Measurements from ENCODE around the gene SLC7A5.

SLC7A5 gene

GRCh38 chr16:87836346-87836843 lies 32.9 kb downstream of the SLC7A5 start (continued):
- TF ChIP-seq ZBTB44 (tag by site-specific recombination; IDR thresholded peaks at IDR 0.05) (no peak), GFI1B (tag by site-specific recombination; IDR thresholded peaks at IDR 0.05) (no peak), ZNF555 (tag by site-specific recombination; conservative IDR thresholded peaks at IDR 0.05) (no peak), PATZ1 (tag by site-specific recombination; IDR thresholded peaks at IDR 0.05) (no peak), MZF1 (tag by site-specific recombination; IDR thresholded peaks at IDR 0.05; ENCODE audit: borderline replicate concordance) (no peak), ZNF510 (tag by site-specific recombination; IDR thresholded peaks at IDR 0.05; ENCODE audit: insufficient replicate concordance) (no peak), ZNF776 (tag by site-specific recombination; IDR thresholded peaks at IDR 0.05; ENCODE audit: borderline replicate concordance) (no peak), ZNF146 (tag by site-specific recombination; IDR thresholded peaks at IDR 0.05) (no peak), ZNF175 (tag by site-specific recombination; IDR thresholded peaks at IDR 0.05) (no peak)

- no peak overlapping the region for H3K27ac ChIP-seq (ENCODE audit: extremely low read depth, low read depth, low read length)
- CTCF ChIA-PET: interaction anchor here (1.0 to 2.3 kb wide), 2 partner anchors 14 to 36 kb away, joined by 3 to 8 read pairs; no protein-coding TSS in a partner anchor
These were observed 33.4 kb downstream of the SLC7A5 start for GRCh38 chr16:87835882-87836331.

More at GRCh38 chr16:87835882-87836331, 33.4 kb downstream of the SLC7A5 start:
- Histone ChIP-seq H3K36me3 (ENCODE audit: control insufficient read depth in 2 of 2, insufficient read depth in 1 of 2, low read length in 2 of 2) (peaks cover 0 to 83% of the 10 kb centered on the region in 2 experiments; a peak in 2 of 3 replicates), H3K4me3 (ENCODE audit: low read depth, low read length) (no peak overlapping the region), H3K4me1 (ENCODE audit: control insufficient read depth, insufficient read depth, low read length) (no peaks in the 10 kb centered on the region), H3K9me3 (ENCODE audit: control insufficient read depth, insufficient read depth, low read depth, low read length) (no peaks in the 10 kb centered on the region)
- POLR2A ChIA-PET: no interaction called here
- TF ChIP-seq PRDM1 (tag by site-specific recombination; IDR thresholded peaks at IDR 0.05) (no peak), ZNF140 (tag by site-specific recombination; IDR thresholded peaks at IDR 0.05) (no peak), ZNF639 (tag by site-specific recombination; IDR thresholded peaks at IDR 0.05) (no peak), ZBTB49 (tag by site-specific recombination; IDR thresholded peaks at IDR 0.05; ENCODE audit: low read depth) (no peak), GLIS2 (tag by site-specific recombination; IDR thresholded peaks at IDR 0.05) (no peak), KLF1 (tag by site-specific recombination; IDR thresholded peaks at IDR 0.05) (peak; percentile 34; the same call in 1 of the 2 replicates), ZNF654 (tag by site-specific recombination; IDR thresholded peaks at IDR 0.05; ENCODE audit: low read depth) (no peak), ZNF530 (tag by site-specific recombination; IDR thresholded peaks at IDR 0.05; ENCODE audit: low read depth) (no peak)
